OCI-LY3 (cell line): ENCODE data around the gene KHNYN.

Experiments used
- CTCF ChIP-seq: fragments of 200-600, 300-600 bp; sonication (generic); IDR thresholded peaks from 2 replicates; pipeline ENCODE4 v1.5.1; 2014; ENCODE audit warnings: antibody characterized with exemption, low read length, low read depth
- EZH2phosphoT487 ChIP-seq: fragments of 200-600 bp; shearing (Covaris generic); IDR thresholded peaks from 2 replicates; pipeline ENCODE4 v1.6.1; 2018; ENCODE audit warnings: antibody characterized with exemption, mixed run types, low read depth

- TF ChIP-seq CTCF (no peak), EZH2phosphoT487 (no peak)
Observed at GRCh38 chr14:24461336-24461735, 31.6 kb downstream of the KHNYN start.
